ENCODE results near the gene COPS8. TPM values are rescaled to one million over a fixed set of nuclear protein-coding genes. Genes with fewer than 3 reads are reported as not detected.
A peak's percentile ranks its signal among the peaks of the same experiment; 100 is the strongest.

COPS8 gene
- total RNA-seq, 1 donor from 2014 or later, result 111 TPM

DNA sequence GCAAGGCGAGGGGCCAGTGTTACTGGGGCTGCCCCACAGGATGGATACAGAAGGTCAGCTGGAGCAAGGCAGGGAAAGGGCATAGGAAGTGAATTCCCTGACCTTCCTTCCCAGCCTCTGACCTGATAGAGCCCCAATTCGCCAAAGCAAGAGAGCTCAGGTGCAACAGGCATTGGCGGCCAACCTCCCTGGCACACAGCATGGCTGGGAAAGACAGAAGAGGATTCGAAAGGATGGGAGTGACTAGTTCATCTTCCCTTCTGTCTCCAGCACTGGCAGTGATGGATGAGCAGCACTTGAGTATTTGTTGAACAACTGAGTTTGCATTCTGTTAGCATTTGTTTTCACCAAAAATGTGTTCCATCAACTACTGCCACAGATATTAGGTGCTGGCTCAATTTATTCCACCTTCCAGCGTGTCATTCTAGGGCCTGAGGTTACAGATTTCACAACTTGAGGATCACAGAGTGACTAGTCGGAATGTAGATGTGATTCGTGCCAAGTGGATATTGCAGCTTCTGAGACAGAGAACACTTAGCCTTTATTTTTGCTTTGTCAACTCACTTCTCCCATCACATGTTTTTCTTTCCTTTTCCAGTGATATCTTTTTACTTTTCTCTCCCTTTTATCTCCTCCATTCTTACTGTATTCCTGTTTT, 6.2 kb downstream of the COPS8 start:
- no peak overlapping the region for H3K4me3 ChIP-seq (ENCODE audit: low read depth, low read length)
- TF ChIP-seq, protein P1, sequence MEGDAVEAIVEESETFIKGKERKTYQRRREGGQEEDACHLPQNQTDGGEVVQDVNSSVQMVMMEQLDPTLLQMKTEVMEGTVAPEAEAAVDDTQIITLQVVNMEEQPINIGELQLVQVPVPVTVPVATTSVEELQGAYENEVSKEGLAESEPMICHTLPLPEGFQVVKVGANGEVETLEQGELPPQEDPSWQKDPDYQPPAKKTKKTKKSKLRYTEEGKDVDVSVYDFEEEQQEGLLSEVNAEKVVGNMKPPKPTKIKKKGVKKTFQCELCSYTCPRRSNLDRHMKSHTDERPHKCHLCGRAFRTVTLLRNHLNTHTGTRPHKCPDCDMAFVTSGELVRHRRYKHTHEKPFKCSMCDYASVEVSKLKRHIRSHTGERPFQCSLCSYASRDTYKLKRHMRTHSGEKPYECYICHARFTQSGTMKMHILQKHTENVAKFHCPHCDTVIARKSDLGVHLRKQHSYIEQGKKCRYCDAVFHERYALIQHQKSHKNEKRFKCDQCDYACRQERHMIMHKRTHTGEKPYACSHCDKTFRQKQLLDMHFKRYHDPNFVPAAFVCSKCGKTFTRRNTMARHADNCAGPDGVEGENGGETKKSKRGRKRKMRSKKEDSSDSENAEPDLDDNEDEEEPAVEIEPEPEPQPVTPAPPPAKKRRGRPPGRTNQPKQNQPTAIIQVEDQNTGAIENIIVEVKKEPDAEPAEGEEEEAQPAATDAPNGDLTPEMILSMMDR (conservative IDR thresholded peaks at IDR 0.05; ENCODE audit: low read depth, low read length), result no peak
- peak; percentile 23 for DNase-seq (ENCODE audit: low read depth)

GRCh38 chr2:237092506-237092905, 6.8 kb downstream of the COPS8 start:
- no peak for DNase-seq (ENCODE audit: low read depth)
- TF ChIP-seq, protein P1 (conservative IDR thresholded peaks at IDR 0.05; ENCODE audit: low read depth, low read length), result no peak
- H3K4me3 ChIP-seq (ENCODE audit: low read depth, low read length), result no peak overlapping the region

- TF ChIP-seq, protein P1 (conservative IDR thresholded peaks at IDR 0.05; ENCODE audit: low read depth, low read length), result peak; percentile 51
- DNase-seq (ENCODE audit: low read depth), result no peak
- H3K4me3 ChIP-seq (ENCODE audit: low read depth, low read length), result no peak overlapping the region
Measured at GRCh38 chr2:237092920-237093781, 7.5 kb downstream of the COPS8 start.

GRCh38 chr2:237096201-237096600, 10.5 kb downstream of the COPS8 start:
- DNase-seq (ENCODE audit: low read depth), result no peak
- H3K4me3 ChIP-seq (ENCODE audit: low read depth, low read length), result no peak overlapping the region
- TF ChIP-seq, protein P1 (conservative IDR thresholded peaks at IDR 0.05; ENCODE audit: low read depth, low read length), result no peak

DNA sequence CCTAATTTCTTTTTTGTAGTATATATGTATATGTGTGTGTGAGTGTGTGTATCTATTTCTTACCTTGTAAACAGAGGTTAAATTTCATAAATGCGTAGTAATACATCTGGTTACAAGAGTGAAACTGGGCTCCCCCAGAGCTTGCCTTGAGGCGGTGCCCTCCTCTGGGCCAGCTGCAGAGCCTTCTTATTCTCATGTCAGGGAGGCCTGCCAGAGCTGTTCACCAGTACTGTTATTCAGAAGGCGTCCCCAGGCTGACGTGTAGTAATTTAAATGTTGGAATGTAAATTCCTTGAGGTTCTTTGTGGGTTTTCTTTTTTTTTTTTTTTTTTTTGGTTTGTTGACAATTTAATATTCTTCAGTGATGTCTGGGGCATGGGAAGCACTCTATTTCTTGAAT, 11.2 kb downstream of the COPS8 start:
- DNase-seq (ENCODE audit: low read depth), result no peak
- TF ChIP-seq, protein P1 (conservative IDR thresholded peaks at IDR 0.05; ENCODE audit: low read depth, low read length), result no peak
- no peak overlapping the region for H3K4me3 ChIP-seq (ENCODE audit: low read depth, low read length)

- no peak overlapping the region for H3K4me3 ChIP-seq (ENCODE audit: low read depth, low read length)
- TF ChIP-seq, protein P1 (conservative IDR thresholded peaks at IDR 0.05; ENCODE audit: low read depth, low read length), result no peak
- no peak for DNase-seq (ENCODE audit: low read depth)
Measured at GRCh38 chr2:237097326-237097910, 11.7 kb downstream of the COPS8 start.

Measured in epithelial cell of proximal tubule (primary cell).